GM23338 (cell line): Measurements from ENCODE around the gene NFKB1.

Experiments used
- EZH2 ChIP-seq: fragments of 200-600 bp; sonication (generic); IDR thresholded peaks from one replicate; pipeline ENCODE4 v1.8.0; 2017; ENCODE audit warnings: antibody characterized with exemption, mild to moderate bottlenecking, low read depth; ENCODE audit not compliant: unreplicated experiment
- POLR2AphosphoS5 ChIP-seq: IDR thresholded peaks from 2 replicates; pipeline ENCODE4 v1.6.1; 2016; ENCODE audit warnings: antibody characterized with exemption, low read depth
- TF ChIP-seq, protein P1 (sequence below), 2 experiments: fragments of 200-600 bp in 1 of 2; sonication (generic) in 1 of 2; conservative IDR thresholded peaks; 2 replicates each; pipeline versions ENCODE4 v1.5.1 to v1.6.1; 2016 to 2017; ENCODE audit warnings: antibody characterized with exemption in 2 of 2, low read depth in 2 of 2, mild to moderate bottlenecking in 2 of 2, moderate library complexity in 1 of 2

DNA sequence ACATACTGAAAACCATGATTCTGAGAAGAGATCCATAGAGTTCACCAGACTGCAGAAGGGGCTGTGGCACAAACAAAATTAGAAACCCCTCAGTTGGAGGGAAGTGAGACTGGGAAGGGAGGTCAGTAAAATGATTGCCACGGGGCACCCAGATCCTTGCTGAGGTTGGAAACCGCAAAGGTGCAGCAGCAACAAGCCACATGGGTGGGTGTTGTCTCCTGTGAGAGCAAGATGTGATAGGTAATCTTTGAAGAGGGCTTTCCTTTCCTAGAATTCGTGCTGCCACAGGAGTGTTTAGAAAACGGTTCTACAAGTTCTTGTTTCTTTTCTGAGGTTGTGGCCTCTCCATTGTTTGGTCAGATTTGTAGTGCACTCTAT lies 85.5 kb downstream of the NFKB1 start:
- TF ChIP-seq, protein P1, sequence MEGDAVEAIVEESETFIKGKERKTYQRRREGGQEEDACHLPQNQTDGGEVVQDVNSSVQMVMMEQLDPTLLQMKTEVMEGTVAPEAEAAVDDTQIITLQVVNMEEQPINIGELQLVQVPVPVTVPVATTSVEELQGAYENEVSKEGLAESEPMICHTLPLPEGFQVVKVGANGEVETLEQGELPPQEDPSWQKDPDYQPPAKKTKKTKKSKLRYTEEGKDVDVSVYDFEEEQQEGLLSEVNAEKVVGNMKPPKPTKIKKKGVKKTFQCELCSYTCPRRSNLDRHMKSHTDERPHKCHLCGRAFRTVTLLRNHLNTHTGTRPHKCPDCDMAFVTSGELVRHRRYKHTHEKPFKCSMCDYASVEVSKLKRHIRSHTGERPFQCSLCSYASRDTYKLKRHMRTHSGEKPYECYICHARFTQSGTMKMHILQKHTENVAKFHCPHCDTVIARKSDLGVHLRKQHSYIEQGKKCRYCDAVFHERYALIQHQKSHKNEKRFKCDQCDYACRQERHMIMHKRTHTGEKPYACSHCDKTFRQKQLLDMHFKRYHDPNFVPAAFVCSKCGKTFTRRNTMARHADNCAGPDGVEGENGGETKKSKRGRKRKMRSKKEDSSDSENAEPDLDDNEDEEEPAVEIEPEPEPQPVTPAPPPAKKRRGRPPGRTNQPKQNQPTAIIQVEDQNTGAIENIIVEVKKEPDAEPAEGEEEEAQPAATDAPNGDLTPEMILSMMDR (conservative IDR thresholded peaks at IDR 0.05; ENCODE audit: low read depth in 2 of 2) = no peak
- TF ChIP-seq EZH2 (no peak), POLR2AphosphoS5 (no peak)
